Spleen (tissue), 11 donors: ENCODE results near the gene UBA52. TPM values are rescaled to one million over a fixed set of nuclear protein-coding genes. Genes with fewer than 3 reads are reported as not detected.
A peak's percentile ranks its signal among the peaks of the same experiment; 100 is the strongest.

Experiments
- DNase-seq: peaks from one replicate; pipeline ENCODE4 v3.0.0-alpha.2; 2020
- H3K27ac ChIP-seq, 8 donors: fragments of 200-600 bp; sonication (generic) in 7 of 8; 1 replicate in 4 of 8; 2 replicates in 4 of 8; pipeline versions ENCODE4 v1.5.0 to v1.8.0; 2016 to 2021; ENCODE audit warnings: inconsistent platforms in 4 of 8, mild to moderate bottlenecking in 4 of 8, moderate library complexity in 1 of 8
- H3K27me3 ChIP-seq, 7 donors: fragments of 200-600 bp; sonication (generic) in 6 of 7; replicated peaks in 1 of 7; 1 replicate in 4 of 7; 2 replicates in 3 of 7; pipeline versions ENCODE4 v1.5.0 to v1.8.0; 2016 to 2021; ENCODE audit warnings: inconsistent platforms in 3 of 7, mild to moderate bottlenecking in 1 of 7
- H3K36me3 ChIP-seq, 6 donors: fragments of 200-600 bp; sonication (generic) in 5 of 6; 1 replicate in 4 of 6; 2 replicates in 2 of 6; pipeline versions ENCODE4 v1.5.0 to v1.8.0; 2016 to 2021; ENCODE audit warnings: inconsistent platforms in 2 of 6
- H3K4me1 ChIP-seq, 6 donors: fragments of 200-600 bp; sonication (generic) in 5 of 6; 1 replicate in 3 of 6; 2 replicates in 3 of 6; pipeline versions ENCODE4 v1.5.0 to v1.8.0; 2016 to 2021; ENCODE audit warnings: inconsistent platforms in 3 of 6
- H3K4me3 ChIP-seq, 8 donors: fragments of 200-600 bp; sonication (generic) in 7 of 8; 1 replicate in 4 of 8; 2 replicates in 4 of 8; pipeline versions ENCODE4 v1.5.0 to v1.8.0; 2016 to 2021; ENCODE audit warnings: inconsistent platforms in 4 of 8, mild to moderate bottlenecking in 4 of 8, moderate library complexity in 2 of 8
- H3K9me3 ChIP-seq, 8 donors: fragments of 200-600 bp; sonication (generic) in 7 of 8; 1 replicate in 4 of 8; 2 replicates in 4 of 8; pipeline versions ENCODE4 v1.5.0 to v1.8.0; 2016 to 2021; ENCODE audit warnings: inconsistent platforms in 4 of 8
- CTCF ChIP-seq, 11 experiments: fragments of 200-600 bp in 7 of 11; fragments of 450-650 bp in 4 of 11; sonication (generic) in 4 of 11; IDR thresholded peaks in 8 of 11; conservative IDR thresholded peaks in 3 of 11; 1 replicate in 7 of 11; 2 replicates in 4 of 11; pipeline versions ENCODE4 v1.4.0 to v1.8.0; 2016 to 2021; ENCODE audit warnings: antibody characterized with exemption in 11 of 11, inconsistent platforms in 4 of 11, mild to moderate bottlenecking in 1 of 11
- POLR2A ChIP-seq, 3 donors: fragments of 450-650 bp; IDR thresholded peaks; one replicate each; pipeline ENCODE4 v1.5.1; 2017; ENCODE audit warnings: antibody characterized with exemption in 3 of 3, mild to moderate bottlenecking in 1 of 3
- POLR2AphosphoS5 ChIP-seq, 3 donors: sonication (generic); formaldehyde crosslinking; IDR thresholded peaks; one replicate each; pipeline ENCODE4 v1.5.1; 2017; ENCODE audit warnings: antibody characterized with exemption in 3 of 3
- WGBS, 5 donors: extraction: QIAGEN DNeasy Blood & Tissue Kit in 3 of 5; methylation state at CpG; one replicate each; pipeline versions ENCODE4 v1.1.5 to v1.1.7; 2013 to 2018; 5-methylcytosine and 5-hydroxymethylcytosine counted together
- intact Hi-C: fragments of 100-400 bp; cut with DNase I; formaldehyde crosslinking; loops from one replicate; pipeline ENCODE4 v1.15.0; 2023; ENCODE audit warnings: low total_unique reads
- polyA plus RNA-seq, 3 donors: library from polyadenylated mRNA; stranded (reverse); fragments of 200-250 nt; gene quantifications; one replicate each; pipeline ENCODE4 v1.2.1, GENCODE V29; 2013
- total RNA-seq, 7 donors: library from RNA; depleted of rRNA in 3 of 7; stranded (reverse); fragments of >200 nt in 3 of 7; fragmentation: NEBNext Ultra II Directional in 4 of 7; extraction: Animal tissue kit (Norgen Biotek cat#: 25700) in 4 of 7; gene quantifications; one replicate each; pipeline versions ENCODE4 v1.1.0 to v1.2.1, GENCODE V29; 2016 to 2021
- donor health status: healthy with polysubstance abuse.
- donor health status: DM: no; HTN: no; CAD: no; lungs with moderate emphysema.
- donor health status: DM: no; HTN: no; CAD: no.
- donor health status: Bipolar disorder and iron deficiency.
- donor health status: healthy.
- donor health status: DM: no; HTN: no; CAD: no.
- donor health status: DM: yes; HTN: yes; CAD: no.

UBA52 gene
- total and polyA plus RNA-seq, 10 donors: 650 to 2,132 (median 1,063) TPM

DNA sequence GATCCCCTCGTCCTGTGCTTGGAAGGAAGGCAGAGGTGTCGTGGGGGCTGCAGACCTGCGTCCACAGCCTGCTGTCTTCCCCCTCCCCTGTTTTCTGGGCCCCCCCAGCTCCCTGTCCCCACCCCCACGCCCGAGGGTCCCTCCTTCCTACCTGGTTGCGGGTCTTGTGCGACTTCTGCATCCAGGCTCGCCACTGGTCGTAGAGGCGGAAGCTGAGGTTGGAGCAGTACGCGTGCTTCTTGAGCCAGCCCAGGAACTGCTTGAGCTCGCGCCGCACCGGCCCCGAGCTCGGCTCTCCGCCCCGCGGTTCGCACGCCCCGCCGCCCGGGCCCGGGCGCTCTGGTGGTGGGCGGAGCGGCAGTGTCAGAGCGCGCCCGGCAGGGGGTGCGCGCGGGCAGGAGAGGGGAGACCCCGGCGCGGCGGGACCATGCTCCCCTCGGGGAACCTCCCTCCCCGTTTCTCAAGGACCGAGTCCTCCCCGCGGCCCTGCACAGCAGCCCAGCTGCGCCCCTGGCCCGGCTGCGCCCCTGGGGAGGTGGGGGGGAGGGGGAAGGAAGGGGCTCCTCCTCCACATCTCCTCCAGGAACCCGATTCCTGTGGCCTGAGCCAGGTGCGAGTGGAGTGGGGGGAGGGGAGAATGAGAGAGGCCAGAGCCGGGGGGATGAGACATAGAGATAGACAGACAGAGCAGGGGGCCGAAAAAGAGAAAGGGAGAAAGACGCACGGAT, 22.6 kb downstream of the UBA52 start:
- peak; percentile 93 for DNase-seq
- 1% methylated on average over 23 to 54 of the region's 54 CpGs for WGBS, 5 donors
- TF ChIP-seq POLR2AphosphoS5 (IDR thresholded peaks at IDR 0.05) (peak; percentile 54 to 74 (median 69)), POLR2A (IDR thresholded peaks at IDR 0.05) (no peak), CTCF (IDR thresholded peaks at IDR 0.05 in 8 of 11, conservative IDR thresholded peaks at IDR 0.05 in 3 of 11) (peak; percentile 36 to 97 (median 93))
- no peaks in the 10 kb centered on the region for H3K9me3 ChIP-seq
- H3K27me3 ChIP-seq: peaks cover 0 to 51% (median 12%) of the 10 kb centered on the region in 7 donors
- intact Hi-C loops: loop anchor here (5.0 kb wide), 1 partner anchor 253 kb away; no protein-coding TSS in a partner anchor
- peak overlapping the region in 6 of 8 donors; percentile 26 to 73 (median 46) for H3K27ac ChIP-seq
- H3K4me1 ChIP-seq: peaks cover 21 to 57% (median 41%) of the 10 kb centered on the region in 6 donors
- H3K4me3 ChIP-seq: peak overlapping the region; percentile 11 to 67 (median 32)
- peaks cover 0 to 23% (median 13%) of the 10 kb centered on the region in 6 donors for H3K36me3 ChIP-seq

DNA sequence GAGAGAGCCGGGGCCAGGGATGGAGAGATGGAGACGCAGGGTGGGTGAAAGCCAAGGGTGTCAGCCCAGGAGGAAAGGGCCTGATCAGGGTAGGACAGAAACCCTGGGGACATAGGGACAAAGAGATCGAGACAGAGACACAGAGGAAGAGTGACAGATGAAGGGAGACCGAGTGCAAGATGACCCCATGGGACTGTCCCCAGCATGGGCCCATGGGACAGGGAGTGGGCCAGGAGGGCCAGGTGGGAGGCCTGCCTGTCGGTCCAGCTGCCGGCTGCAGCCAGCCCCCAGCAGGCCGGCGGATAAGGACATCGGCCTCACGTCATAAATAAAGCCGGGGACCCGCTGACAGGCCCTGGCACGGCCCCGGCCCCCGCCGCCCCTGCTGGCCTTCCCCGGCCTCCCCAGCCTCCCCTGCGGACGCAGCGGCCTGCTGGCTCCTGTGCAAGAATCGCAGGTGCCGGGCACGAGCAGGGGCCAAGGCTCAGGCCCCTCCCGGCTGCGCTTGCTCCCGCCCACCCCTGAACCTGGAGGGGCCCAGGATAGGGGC, 23.2 kb downstream of the UBA52 start:
- intact Hi-C loops: loop anchor here (5.0 kb wide), 1 partner anchor 252 kb away; no protein-coding TSS in a partner anchor
- DNase-seq: no peak
- Histone ChIP-seq H3K4me3 (peak overlapping the region in 6 of 8 donors; percentile 27 to 67 (median 34)), H3K4me1 (peaks cover 15 to 51% (median 35%) of the 10 kb centered on the region in 6 donors), H3K9me3 (no peaks in the 10 kb centered on the region), H3K36me3 (peaks cover 0 to 23% (median 13%) of the 10 kb centered on the region in 6 donors), H3K27me3 (peaks cover 0 to 57% (median 17%) of the 10 kb centered on the region in 7 donors), H3K27ac (peak overlapping the region in 3 of 8 donors; percentile 39 to 73 (median 67))
- TF ChIP-seq POLR2AphosphoS5 (IDR thresholded peaks at IDR 0.05): no peak
- TF ChIP-seq CTCF (IDR thresholded peaks at IDR 0.05 in 8 of 11, conservative IDR thresholded peaks at IDR 0.05 in 3 of 11): no peak
- no peak for TF ChIP-seq POLR2A (IDR thresholded peaks at IDR 0.05)
- WGBS, 5 donors: 13 to 19% (median 15%) methylated on average over 9 to 26 of the region's 26 CpGs

GRCh38 chr19:18595475-18595874, 23.8 kb downstream of the UBA52 start:
- WGBS, 5 donors: 63 to 84% (median 73%) methylated on average over 6 of the region's 6 CpGs
- intact Hi-C loops: no loop called here
- peaks cover 10 to 45% (median 29%) of the 10 kb centered on the region in 6 donors for H3K4me1 ChIP-seq

More at GRCh38 chr19:18595475-18595874, 23.8 kb downstream of the UBA52 start:
- no peak for DNase-seq
- Histone ChIP-seq H3K36me3 (peaks cover 0 to 20% (median 13%) of the 10 kb centered on the region in 6 donors), H3K27me3 (peaks cover 0 to 63% (median 17%) of the 10 kb centered on the region in 7 donors), H3K9me3 (no peaks in the 10 kb centered on the region), H3K27ac (no peak overlapping the region), H3K4me3 (no peak overlapping the region)
- TF ChIP-seq POLR2AphosphoS5 (IDR thresholded peaks at IDR 0.05) (no peak), CTCF (IDR thresholded peaks at IDR 0.05 in 8 of 11, conservative IDR thresholded peaks at IDR 0.05 in 3 of 11) (no peak), POLR2A (IDR thresholded peaks at IDR 0.05) (no peak)
